Muscle of arm (tissue), 14 donors: ENCODE measurements around the gene MGP. TPM values are rescaled to one million over a fixed set of nuclear protein-coding genes. Genes with fewer than 3 reads are reported as not detected.
A peak's percentile ranks its signal among the peaks of the same experiment; 100 is the strongest.

Source experiments
- DNase-seq: peaks from one replicate; pipeline ENCODE4 v3.0.0-alpha.2; 2013
- long read RNA-seq, 11 donors: transcript quantifications; one replicate each; lab custom pipeline, GENCODE V29; 2026
- polyA plus RNA-seq, 12 donors: library from polyadenylated mRNA; unstranded; fragments of 120-200 nt; gene quantifications; one replicate each; pipeline ENCODE4 v1.2.1, GENCODE V29; 2013; ENCODE audit not compliant: insufficient read length in 12 of 12

The MGP gene
- polyA plus RNA-seq, result 100 to 1,000 TPM in 11 of 12 donors, not detected in 1; 117 to 441 (median 236) TPM
- long read RNA-seq, donor 1, transcript MGP-203 (4 exons, 1,405 nt), result major isoform, 59 of 65 reads
- long read RNA-seq, donor 1, partial matches to known transcripts, result 6 of 65 reads
- long read RNA-seq, donor 1, other reads (novel, unspliced or antisense), result 0 of 65 reads
- long read RNA-seq, donor 2, transcript MGP-203 (4 exons, 1,405 nt), result major isoform, 132 of 139 reads
- long read RNA-seq, donor 2, partial matches to known transcripts, result 0 of 139 reads
- long read RNA-seq, donor 2, other reads (novel, unspliced or antisense), result 6 of 139 reads
- long read RNA-seq, donor 3, transcript MGP-203 (4 exons, 1,405 nt), result major isoform, 41 of 42 reads
- long read RNA-seq, donor 3, partial matches to known transcripts, result 0 of 42 reads
- long read RNA-seq, donor 3, other reads (novel, unspliced or antisense), result 0 of 42 reads
- long read RNA-seq, donor 4, transcript MGP-203 (4 exons, 1,405 nt), result major isoform, 75 of 82 reads
- long read RNA-seq, donor 4, partial matches to known transcripts, result 0 of 82 reads
- long read RNA-seq, donor 4, other reads (novel, unspliced or antisense), result 7 of 82 reads
- long read RNA-seq, donor 5, result 0 reads
- long read RNA-seq, donor 6, transcript MGP-203 (4 exons, 1,405 nt), result major isoform, 101 of 115 reads
- long read RNA-seq, donor 6, partial matches to known transcripts, result 8 of 115 reads
- long read RNA-seq, donor 6, other reads (novel, unspliced or antisense), result 5 of 115 reads
- long read RNA-seq, donor 7, transcript MGP-203 (4 exons, 1,405 nt), result major isoform, 71 of 80 reads
- long read RNA-seq, donor 7, partial matches to known transcripts, result 9 of 80 reads
- long read RNA-seq, donor 7, other reads (novel, unspliced or antisense), result 0 of 80 reads
- long read RNA-seq, donor 8, transcript MGP-203 (4 exons, 1,405 nt), result major isoform, 134 of 145 reads
- long read RNA-seq, donor 8, partial matches to known transcripts, result 0 of 145 reads
- long read RNA-seq, donor 8, other reads (novel, unspliced or antisense), result 10 of 145 reads
- long read RNA-seq, donor 9, transcript MGP-203 (4 exons, 1,405 nt), result major isoform, 155 of 170 reads
- long read RNA-seq, donor 9, partial matches to known transcripts, result 0 of 170 reads
- long read RNA-seq, donor 9, other reads (novel, unspliced or antisense), result 15 of 170 reads
- long read RNA-seq, donor 10, transcript MGP-203 (4 exons, 1,405 nt), result major isoform, 169 of 180 reads
- long read RNA-seq, donor 10, partial matches to known transcripts, result 0 of 180 reads
- long read RNA-seq, donor 10, other reads (novel, unspliced or antisense), result 9 of 180 reads
- long read RNA-seq, donor 11, transcript MGP-203 (4 exons, 1,405 nt), result major isoform, 200 of 214 reads
- long read RNA-seq, donor 11, partial matches to known transcripts, result 0 of 214 reads
- long read RNA-seq, donor 11, other reads (novel, unspliced or antisense), result 14 of 214 reads

- DNase-seq, result peak; percentile 92
Observed at GRCh38 chr12:14885718-14886221, at the start of gene MGP. Gene MGP (minus strand): TSS chr12:14885854. CDS start chr12:14885791, 63 bp downstream.

GRCh38 chr12:14935031-14935430 is 49.4 kb upstream of the MGP start:
- DNase-seq, result no peak

GRCh38 chr12:14934511-14934910 is 48.9 kb upstream of the MGP start:
- no peak for DNase-seq

- DNase-seq, result no peak
Observed at GRCh38 chr12:14931791-14932560, 46.3 kb upstream of the MGP start.

GRCh38 chr12:14931359-14931758 is 45.7 kb upstream of the MGP start:
- DNase-seq, result no peak

GRCh38 chr12:14930299-14930698 is 44.6 kb upstream of the MGP start:
- no peak for DNase-seq

GRCh38 chr12:14928931-14929330 is 43.3 kb upstream of the MGP start:
- peak; percentile 59 for DNase-seq

GRCh38 chr12:14927267-14927666 is 41.6 kb upstream of the MGP start:
- no peak for DNase-seq

- DNase-seq, result no peak
Observed at GRCh38 chr12:14924541-14924940, 38.9 kb upstream of the MGP start.

GRCh38 chr12:14923944-14924343 is 38.3 kb upstream of the MGP start:
- DNase-seq, result no peak

GRCh38 chr12:14921218-14921617 is 35.6 kb upstream of the MGP start:
- no peak for DNase-seq

GRCh38 chr12:14920475-14921126 is 34.9 kb upstream of the MGP start:
- no peak for DNase-seq

GRCh38 chr12:14919455-14919854 is 33.8 kb upstream of the MGP start:
- no peak for DNase-seq

GRCh38 chr12:14915736-14916135 is 30.1 kb upstream of the MGP start:
- no peak for DNase-seq

- DNase-seq, result no peak
Observed at GRCh38 chr12:14913381-14913781, 27.7 kb upstream of the MGP start.

- no peak for DNase-seq
Observed at GRCh38 chr12:14911131-14911530, 25.5 kb upstream of the MGP start.

- DNase-seq, result no peak
Observed at GRCh38 chr12:14910090-14910915, 24.6 kb upstream of the MGP start.

GRCh38 chr12:14907953-14908352 is 22.3 kb upstream of the MGP start:
- no peak for DNase-seq

- DNase-seq, result no peak
Observed at GRCh38 chr12:14906114-14906513, 20.5 kb upstream of the MGP start.
